HUES48 (cell line): ENCODE measurements around the gene ANKRD49.
A peak's percentile ranks its signal among the peaks of the same experiment; 100 is the strongest.

Experiments used
- H3K27ac ChIP-seq: one replicate; pipeline ENCODE4 v1.7.0; 2013; ENCODE audit warnings: low read depth, low read length, inconsistent platforms
- H3K27me3 ChIP-seq: 2 replicates; pipeline ENCODE4 v1.6.1; 2013; ENCODE audit warnings: mild to moderate bottlenecking, low read length; ENCODE audit not compliant: control insufficient read depth, insufficient read depth
- H3K36me3 ChIP-seq: 2 replicates; pipeline ENCODE4 v1.6.1; 2013; ENCODE audit warnings: low read length; ENCODE audit not compliant: control insufficient read depth, insufficient read depth
- H3K4me1 ChIP-seq: 2 replicates; pipeline ENCODE4 v1.6.1; 2013; ENCODE audit warnings: mild to moderate bottlenecking, low read length; ENCODE audit not compliant: control insufficient read depth, insufficient read depth
- H3K4me3 ChIP-seq: 2 replicates; pipeline ENCODE4 v1.5.1; 2013; ENCODE audit warnings: mild to moderate bottlenecking, low read depth, low read length
- H3K9ac ChIP-seq: 2 replicates; pipeline ENCODE4 v1.6.1; 2013; ENCODE audit warnings: mild to moderate bottlenecking, low read depth, low read length, moderate library complexity
- H3K9me3 ChIP-seq: 2 replicates; pipeline ENCODE4 v1.6.1; 2013; ENCODE audit warnings: low read length; ENCODE audit not compliant: control insufficient read depth, insufficient read depth

The ANKRD49 gene

GRCh38 chr11:94493281-94494125 is at the start of gene ANKRD49, which contains the start of gene MRE11:
Gene ANKRD49, plus strand, starts transcription at chr11:94493984. Its CDS starts 2,710 bp downstream, at chr11:94496694.
Gene MRE11, minus strand, starts transcription at chr11:94493844. Its CDS starts 1,043 bp downstream, at chr11:94492801.
- H3K36me3 ChIP-seq = peaks cover 44% of the 10 kb centered on the region
- H3K27ac ChIP-seq = peak within 1 kb of the TSS; percentile 99
- H3K9me3 ChIP-seq = no peaks in the 10 kb centered on the region
- H3K4me3 ChIP-seq = peak within 1 kb of the TSS; percentile 91
- H3K9ac ChIP-seq = peak within 1 kb of the TSS; percentile 89
- H3K4me1 ChIP-seq = peaks cover 9% of the 10 kb centered on the region
- no peaks in the 10 kb centered on the region for H3K27me3 ChIP-seq

GRCh38 chr11:94445641-94446040 is 48.1 kb upstream of the ANKRD49 start:
- Histone ChIP-seq H3K4me1 (no peaks in the 10 kb centered on the region), H3K4me3 (no peak overlapping the region), H3K9me3 (no peaks in the 10 kb centered on the region), H3K27ac (no peak overlapping the region), H3K27me3 (no peaks in the 10 kb centered on the region), H3K9ac (no peak overlapping the region), H3K36me3 (peaks cover 56% of the 10 kb centered on the region)

- H3K27ac ChIP-seq = no peak overlapping the region
- H3K36me3 ChIP-seq = peaks cover 56% of the 10 kb centered on the region
- no peak overlapping the region for H3K9ac ChIP-seq
- H3K4me3 ChIP-seq = no peak overlapping the region
- no peaks in the 10 kb centered on the region for H3K9me3 ChIP-seq
- no peaks in the 10 kb centered on the region for H3K4me1 ChIP-seq
- no peaks in the 10 kb centered on the region for H3K27me3 ChIP-seq
Observed at GRCh38 chr11:94447149-94447548, 46.6 kb upstream of the ANKRD49 start.

- H3K4me3 ChIP-seq = no peak overlapping the region
- no peaks in the 10 kb centered on the region for H3K9me3 ChIP-seq
- no peak overlapping the region for H3K27ac ChIP-seq
- H3K4me1 ChIP-seq = no peaks in the 10 kb centered on the region
- H3K9ac ChIP-seq = no peak overlapping the region
- H3K27me3 ChIP-seq = no peaks in the 10 kb centered on the region
- H3K36me3 ChIP-seq = peaks cover 46% of the 10 kb centered on the region
Observed at GRCh38 chr11:94449029-94449428, 44.8 kb upstream of the ANKRD49 start.

GRCh38 chr11:94449437-94449836 is 44.3 kb upstream of the ANKRD49 start:
- Histone ChIP-seq H3K4me1 (no peaks in the 10 kb centered on the region), H3K36me3 (peaks cover 42% of the 10 kb centered on the region), H3K9me3 (no peaks in the 10 kb centered on the region), H3K4me3 (no peak overlapping the region), H3K27ac (no peak overlapping the region), H3K9ac (no peak overlapping the region), H3K27me3 (no peaks in the 10 kb centered on the region)

GRCh38 chr11:94450048-94450447 is 43.7 kb upstream of the ANKRD49 start:
- peaks cover 39% of the 10 kb centered on the region for H3K36me3 ChIP-seq

GRCh38 chr11:94452988-94453387 is 40.8 kb upstream of the ANKRD49 start:
- Histone ChIP-seq H3K36me3 (peaks cover 32% of the 10 kb centered on the region), H3K4me3 (no peak overlapping the region), H3K27ac (no peak overlapping the region), H3K9me3 (no peaks in the 10 kb centered on the region), H3K4me1 (no peaks in the 10 kb centered on the region), H3K27me3 (no peaks in the 10 kb centered on the region), H3K9ac (no peak overlapping the region)

More at GRCh38 chr11:94450048-94450447, 43.7 kb upstream of the ANKRD49 start:
- Histone ChIP-seq H3K9ac (no peak overlapping the region), H3K9me3 (no peaks in the 10 kb centered on the region), H3K27me3 (no peaks in the 10 kb centered on the region), H3K4me1 (no peaks in the 10 kb centered on the region), H3K4me3 (no peak overlapping the region), H3K27ac (no peak overlapping the region)

- Histone ChIP-seq H3K4me1 (no peaks in the 10 kb centered on the region), H3K27me3 (no peaks in the 10 kb centered on the region), H3K27ac (no peak overlapping the region), H3K9ac (no peak overlapping the region), H3K4me3 (no peak overlapping the region), H3K9me3 (no peaks in the 10 kb centered on the region), H3K36me3 (peaks cover 41% of the 10 kb centered on the region)
Observed at GRCh38 chr11:94454301-94454700, 39.5 kb upstream of the ANKRD49 start.

- Histone ChIP-seq H3K27me3 (no peaks in the 10 kb centered on the region), H3K4me3 (no peak overlapping the region), H3K9me3 (no peaks in the 10 kb centered on the region), H3K36me3 (peaks cover 48% of the 10 kb centered on the region), H3K4me1 (no peaks in the 10 kb centered on the region), H3K27ac (no peak overlapping the region), H3K9ac (no peak overlapping the region)
Observed at GRCh38 chr11:94455861-94456260, 37.9 kb upstream of the ANKRD49 start.

- Histone ChIP-seq H3K27me3 (no peaks in the 10 kb centered on the region), H3K4me3 (no peak overlapping the region), H3K4me1 (no peaks in the 10 kb centered on the region), H3K36me3 (peaks cover 53% of the 10 kb centered on the region), H3K9me3 (no peaks in the 10 kb centered on the region), H3K9ac (no peak overlapping the region), H3K27ac (no peak overlapping the region)
Observed at GRCh38 chr11:94457118-94458029, 36.4 kb upstream of the ANKRD49 start.

GRCh38 chr11:94459576-94459975 is 34.2 kb upstream of the ANKRD49 start:
- no peak overlapping the region for H3K4me3 ChIP-seq
- peaks cover 51% of the 10 kb centered on the region for H3K36me3 ChIP-seq
- no peaks in the 10 kb centered on the region for H3K4me1 ChIP-seq
- no peaks in the 10 kb centered on the region for H3K27me3 ChIP-seq
- no peak overlapping the region for H3K9ac ChIP-seq
- no peaks in the 10 kb centered on the region for H3K9me3 ChIP-seq
- H3K27ac ChIP-seq = no peak overlapping the region
